Measurements from ENCODE around the gene PPFIBP2. TPM values are rescaled to one million over a fixed set of nuclear protein-coding genes. Genes with fewer than 3 reads are reported as not detected.

Gene PPFIBP2
- total and polyA plus RNA-seq, 2 of the 13 experiments (the other 11 are each of a cell fraction or from before 2014, with no cell fraction given), result 15.0 to 52.5 TPM

DNA sequence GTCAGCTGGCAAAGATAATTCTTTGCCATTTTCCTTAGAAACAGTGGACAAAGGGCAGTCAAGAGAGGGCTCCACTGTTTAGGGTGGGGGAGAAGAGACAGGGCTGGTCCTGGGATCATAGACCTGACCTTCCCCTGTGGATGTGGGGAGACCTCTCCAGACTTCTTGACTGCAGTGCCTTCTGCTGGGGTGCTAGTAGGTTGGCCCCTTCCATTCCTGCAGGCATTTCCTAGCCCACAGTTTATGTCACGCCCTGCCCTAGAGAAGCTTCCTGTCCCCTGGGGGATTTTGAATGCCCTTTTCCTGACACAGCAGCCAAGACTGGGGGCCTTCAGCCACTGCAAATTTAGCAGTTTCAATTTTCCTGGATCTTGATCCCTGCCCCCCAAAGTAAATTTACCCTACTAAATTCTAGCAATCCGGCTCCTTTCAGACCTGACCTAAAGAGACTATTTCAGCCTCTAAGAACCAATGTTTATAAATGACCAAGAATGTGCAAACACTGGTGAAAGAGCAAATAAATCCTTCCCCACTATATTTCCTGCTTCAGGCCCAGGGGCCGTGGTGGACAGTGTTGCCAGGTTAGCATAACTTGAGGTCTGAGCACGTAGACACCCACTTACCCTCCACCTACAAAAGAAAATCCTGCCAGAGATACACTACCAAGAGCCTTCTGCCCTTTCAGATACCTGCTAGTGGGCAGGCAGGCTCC is 58.4 kb downstream of the PPFIBP2 start (continued):
- TF ChIP-seq, protein P1, sequence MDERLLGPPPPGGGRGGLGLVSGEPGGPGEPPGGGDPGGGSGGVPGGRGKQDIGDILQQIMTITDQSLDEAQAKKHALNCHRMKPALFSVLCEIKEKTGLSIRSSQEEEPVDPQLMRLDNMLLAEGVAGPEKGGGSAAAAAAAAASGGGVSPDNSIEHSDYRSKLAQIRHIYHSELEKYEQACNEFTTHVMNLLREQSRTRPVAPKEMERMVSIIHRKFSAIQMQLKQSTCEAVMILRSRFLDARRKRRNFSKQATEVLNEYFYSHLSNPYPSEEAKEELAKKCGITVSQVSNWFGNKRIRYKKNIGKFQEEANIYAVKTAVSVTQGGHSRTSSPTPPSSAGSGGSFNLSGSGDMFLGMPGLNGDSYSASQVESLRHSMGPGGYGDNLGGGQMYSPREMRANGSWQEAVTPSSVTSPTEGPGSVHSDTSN (CRISPR knock-in tag; IDR thresholded peaks at IDR 0.05), result no peak
- TF ChIP-seq TAF15 (IDR thresholded peaks at IDR 0.05; ENCODE audit: low read depth, low read length, poor library complexity, severe bottlenecking) (no peak), ERF (CRISPR knock-in tag; IDR thresholded peaks at IDR 0.05) (0 out of 2 replicates have a peak, but pooled peaks have one; percentile 47), REXO4 (CRISPR knock-in tag; IDR thresholded peaks at IDR 0.05; ENCODE audit: borderline replicate concordance) (no peak), ZNF598 (CRISPR knock-in tag; IDR thresholded peaks at IDR 0.05; ENCODE audit: borderline replicate concordance) (no peak), KDM3A (CRISPR knock-in tag; IDR thresholded peaks at IDR 0.05; ENCODE audit: low read depth) (no peak), ZNF432 (CRISPR knock-in tag; IDR thresholded peaks at IDR 0.05; ENCODE audit: borderline replicate concordance) (no peak), ZNF33A (CRISPR knock-in tag; IDR thresholded peaks at IDR 0.05; ENCODE audit: borderline replicate concordance) (no peak), ZNF326 (CRISPR knock-in tag; IDR thresholded peaks at IDR 0.05; ENCODE audit: borderline replicate concordance) (no peak), ZNF12 (CRISPR knock-in tag; IDR thresholded peaks at IDR 0.05) (no peak), THAP11 (CRISPR knock-in tag; IDR thresholded peaks at IDR 0.05) (no peak), CREM (IDR thresholded peaks at IDR 0.05) (peak; percentile 78), CREM (CRISPR knock-in tag; IDR thresholded peaks at IDR 0.05) (no peak), POGZ (CRISPR knock-in tag; IDR thresholded peaks at IDR 0.05) (no peak; the same call in 1 of the 2 replicates), FOXM1 (CRISPR knock-in tag; IDR thresholded peaks at IDR 0.05) (no peak), SRSF1 (optimal IDR thresholded peaks at IDR 0.05; ENCODE audit: low read depth, low read length) (no peak), ZNF792 (CRISPR knock-in tag; IDR thresholded peaks at IDR 0.05) (peak; percentile 81; the same call in 1 of the 2 replicates), CBX5 (CRISPR knock-in tag; IDR thresholded peaks at IDR 0.05; ENCODE audit: borderline replicate concordance) (no peak), ZFP62 (CRISPR knock-in tag; IDR thresholded peaks at IDR 0.05) (no peak)
- TF ChIP-seq, protein P2, sequence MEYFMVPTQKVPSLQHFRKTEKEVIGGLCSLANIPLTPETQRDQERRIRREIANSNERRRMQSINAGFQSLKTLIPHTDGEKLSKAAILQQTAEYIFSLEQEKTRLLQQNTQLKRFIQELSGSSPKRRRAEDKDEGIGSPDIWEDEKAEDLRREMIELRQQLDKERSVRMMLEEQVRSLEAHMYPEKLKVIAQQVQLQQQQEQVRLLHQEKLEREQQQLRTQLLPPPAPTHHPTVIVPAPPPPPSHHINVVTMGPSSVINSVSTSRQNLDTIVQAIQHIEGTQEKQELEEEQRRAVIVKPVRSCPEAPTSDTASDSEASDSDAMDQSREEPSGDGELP (IDR thresholded peaks at IDR 0.05; ENCODE audit: borderline replicate concordance, low read depth), result no peak; the same call in 1 of the 2 replicates
- TF ChIP-seq, protein P3, sequence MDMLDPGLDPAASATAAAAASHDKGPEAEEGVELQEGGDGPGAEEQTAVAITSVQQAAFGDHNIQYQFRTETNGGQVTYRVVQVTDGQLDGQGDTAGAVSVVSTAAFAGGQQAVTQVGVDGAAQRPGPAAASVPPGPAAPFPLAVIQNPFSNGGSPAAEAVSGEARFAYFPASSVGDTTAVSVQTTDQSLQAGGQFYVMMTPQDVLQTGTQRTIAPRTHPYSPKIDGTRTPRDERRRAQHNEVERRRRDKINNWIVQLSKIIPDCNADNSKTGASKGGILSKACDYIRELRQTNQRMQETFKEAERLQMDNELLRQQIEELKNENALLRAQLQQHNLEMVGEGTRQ (IDR thresholded peaks at IDR 0.05; ENCODE audit: low read depth, low read length), result no peak
- TF ChIP-seq, protein P3 (CRISPR knock-in tag; IDR thresholded peaks at IDR 0.05; ENCODE audit: borderline replicate concordance), result no peak
- TF ChIP-seq, protein P4, sequence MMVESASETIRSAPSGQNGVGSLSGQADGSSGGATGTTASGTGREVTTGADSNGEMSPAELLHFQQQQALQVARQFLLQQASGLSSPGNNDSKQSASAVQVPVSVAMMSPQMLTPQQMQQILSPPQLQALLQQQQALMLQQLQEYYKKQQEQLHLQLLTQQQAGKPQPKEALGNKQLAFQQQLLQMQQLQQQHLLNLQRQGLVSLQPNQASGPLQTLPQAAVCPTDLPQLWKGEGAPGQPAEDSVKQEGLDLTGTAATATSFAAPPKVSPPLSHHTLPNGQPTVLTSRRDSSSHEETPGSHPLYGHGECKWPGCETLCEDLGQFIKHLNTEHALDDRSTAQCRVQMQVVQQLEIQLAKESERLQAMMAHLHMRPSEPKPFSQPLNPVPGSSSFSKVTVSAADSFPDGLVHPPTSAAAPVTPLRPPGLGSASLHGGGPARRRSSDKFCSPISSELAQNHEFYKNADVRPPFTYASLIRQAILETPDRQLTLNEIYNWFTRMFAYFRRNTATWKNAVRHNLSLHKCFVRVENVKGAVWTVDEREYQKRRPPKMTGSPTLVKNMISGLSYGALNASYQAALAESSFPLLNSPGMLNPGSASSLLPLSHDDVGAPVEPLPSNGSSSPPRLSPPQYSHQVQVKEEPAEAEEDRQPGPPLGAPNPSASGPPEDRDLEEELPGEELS (CRISPR knock-in tag; IDR thresholded peaks at IDR 0.05), result peak; percentile 88
- TF ChIP-seq, protein P5, sequence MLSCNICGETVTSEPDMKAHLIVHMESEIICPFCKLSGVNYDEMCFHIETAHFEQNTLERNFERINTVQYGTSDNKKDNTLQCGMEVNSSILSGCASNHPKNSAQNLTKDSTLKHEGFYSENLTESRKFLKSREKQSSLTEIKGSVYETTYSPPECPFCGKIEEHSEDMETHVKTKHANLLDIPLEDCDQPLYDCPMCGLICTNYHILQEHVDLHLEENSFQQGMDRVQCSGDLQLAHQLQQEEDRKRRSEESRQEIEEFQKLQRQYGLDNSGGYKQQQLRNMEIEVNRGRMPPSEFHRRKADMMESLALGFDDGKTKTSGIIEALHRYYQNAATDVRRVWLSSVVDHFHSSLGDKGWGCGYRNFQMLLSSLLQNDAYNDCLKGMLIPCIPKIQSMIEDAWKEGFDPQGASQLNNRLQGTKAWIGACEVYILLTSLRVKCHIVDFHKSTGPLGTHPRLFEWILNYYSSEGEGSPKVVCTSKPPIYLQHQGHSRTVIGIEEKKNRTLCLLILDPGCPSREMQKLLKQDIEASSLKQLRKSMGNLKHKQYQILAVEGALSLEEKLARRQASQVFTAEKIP (CRISPR knock-in tag; IDR thresholded peaks at IDR 0.05; ENCODE audit: borderline replicate concordance), result no peak
